H1 (cell line): ENCODE results near the gene BCL2L12. TPM values are rescaled to one million over a fixed set of nuclear protein-coding genes. Genes with fewer than 3 reads are reported as not detected.

Experiments used
- CTCF ChIA-PET: fragments of 300-600 bp; sonication (Branson Sonifier 250); formaldehyde crosslinking; loops from one replicate; lab custom pipeline; 2021; ENCODE audit not compliant: partially characterized antibody; lab: Charles Lee
- POLR2A ChIA-PET: fragments of 300-600 bp; sonication (Branson Sonifier 250); formaldehyde crosslinking; loops from one replicate; lab custom pipeline; 2021; ENCODE audit warnings: inconsistent platforms; ENCODE audit not compliant: partially characterized antibody; lab: Charles Lee
- DNase-seq, 2 experiments: peaks; one replicate each; pipeline versions ENCODE4 v3.0.0 to v3.0.0-alpha.2; 2010 to 2022; ENCODE audit warnings: low spot score in 2 of 2, low read depth in 1 of 2, mixed read lengths in 1 of 2
- FAIRE-seq: peaks from 2 replicates; lab custom pipeline; 2011; peaks lifted over from hg19 to GRCh38; lab: Jason Lieb, UNC
- H2AFZ ChIP-seq: 2 replicates; pipeline ENCODE4 v1.8.1; 2012; ENCODE audit warnings: low read length, inconsistent platforms
- H2AK5ac ChIP-seq: 2 replicates; pipeline ENCODE4 v1.6.1; 2013; ENCODE audit warnings: low read depth, low read length
- H2BK120ac ChIP-seq: replicated peaks from 2 replicates; pipeline ENCODE3; 2013; ENCODE audit warnings: low read depth, low read length, inconsistent platforms
- H2BK12ac ChIP-seq: 2 replicates; pipeline ENCODE4 v1.6.1; 2013; ENCODE audit warnings: low read depth, low read length
- H2BK15ac ChIP-seq: 2 replicates; pipeline ENCODE4 v1.6.1; 2013; ENCODE audit warnings: low read length
- H2BK20ac ChIP-seq: 2 replicates; pipeline ENCODE4 v1.6.1; 2013; ENCODE audit warnings: low read length
- H2BK5ac ChIP-seq: 2 replicates; pipeline ENCODE4 v1.6.1; 2013; ENCODE audit warnings: low read depth, low read length
- H3K14ac ChIP-seq: 2 replicates; pipeline ENCODE4 v1.6.1; 2013; ENCODE audit warnings: inconsistent platforms; ENCODE audit not compliant: insufficient read length
- H3K18ac ChIP-seq: 2 replicates; pipeline ENCODE4 v1.6.1; 2013; ENCODE audit warnings: low read length; ENCODE audit errors: extremely low read depth
- H3K23ac ChIP-seq: 2 replicates; pipeline ENCODE4 v1.6.1; 2013; ENCODE audit warnings: inconsistent platforms; ENCODE audit not compliant: insufficient read length
- H3K23me2 ChIP-seq: 2 replicates; pipeline ENCODE4 v1.6.1; 2013; ENCODE audit warnings: low read depth, low read length
- H3K27ac ChIP-seq: 2 replicates; pipeline ENCODE4 v1.6.1; 2011; ENCODE audit warnings: low read depth, low read length, inconsistent platforms
- H3K27me3 ChIP-seq, 4 experiments: replicated peaks in 1 of 4; 1 replicate in 1 of 4; 2 replicates in 3 of 4; pipeline versions ENCODE4 v1.6.1 to v1.8.1; 2011 to 2013; ENCODE audit warnings: low read length in 3 of 4, mild to moderate bottlenecking in 3 of 4, inconsistent platforms in 2 of 4, mixed read lengths in 2 of 4, moderate library complexity in 1 of 4; ENCODE audit not compliant: control insufficient read depth in 3 of 4, insufficient read depth in 3 of 4; ENCODE audit errors: extremely low read depth in 1 of 4
- H3K36me3 ChIP-seq, 4 experiments: 2 replicates each; pipeline versions ENCODE4 v1.6.1 to v1.8.1; 2011 to 2013; ENCODE audit warnings: mild to moderate bottlenecking in 4 of 4, low read length in 3 of 4, moderate library complexity in 2 of 4, control low read depth in 1 of 4, inconsistent platforms in 1 of 4; ENCODE audit not compliant: insufficient read depth in 4 of 4, control insufficient read depth in 2 of 4
- H3K4ac ChIP-seq: replicated peaks from 2 replicates; pipeline ENCODE3; 2013; ENCODE audit warnings: low read length, low read depth, mixed read lengths, inconsistent platforms; ENCODE audit not compliant: insufficient read length
- H3K4me1 ChIP-seq, 4 experiments: replicated peaks in 1 of 4; 1 replicate in 1 of 4; 2 replicates in 3 of 4; pipeline versions ENCODE4 v1.6.1 to v1.8.1; 2011 to 2013; ENCODE audit warnings: low read length in 3 of 4, inconsistent platforms in 2 of 4, mixed read lengths in 1 of 4; ENCODE audit not compliant: insufficient read depth in 4 of 4, control insufficient read depth in 3 of 4
- H3K4me2 ChIP-seq, 2 experiments: 2 replicates each; pipeline versions ENCODE4 v1.6.1 to v1.8.1; 2011 to 2013; ENCODE audit warnings: low read depth in 2 of 2, low read length in 2 of 2, control low read depth in 1 of 2, inconsistent platforms in 1 of 2, mild to moderate bottlenecking in 1 of 2; ENCODE audit not compliant: insufficient read depth in 1 of 2
- H3K4me3 ChIP-seq, 4 experiments: fragments of 200-600, 300-600 bp in 1 of 4; sonication (generic), shearing (Covaris generic), sonication (Bioruptor Twin) in 1 of 4; 2 replicates each; pipeline versions ENCODE4 v1.5.1 to v1.8.1; 2011 to 2016; ENCODE audit warnings: low read length in 4 of 4, low read depth in 3 of 4, control low read depth in 2 of 4, inconsistent platforms in 2 of 4, mild to moderate bottlenecking in 2 of 4, mixed read lengths in 1 of 4, moderate library complexity in 1 of 4; ENCODE audit not compliant: insufficient read depth in 2 of 4; ENCODE audit errors: extremely low read depth in 1 of 4
- H3K56ac ChIP-seq: replicated peaks from 2 replicates; pipeline ENCODE3; 2013; ENCODE audit warnings: low read depth, mild to moderate bottlenecking, mixed read lengths, low read length, inconsistent platforms; ENCODE audit not compliant: insufficient read length
- H3K79me1 ChIP-seq: 2 replicates; pipeline ENCODE4 v1.6.1; 2013; ENCODE audit warnings: low read depth, low read length, control low read depth
- H3K79me2 ChIP-seq, 2 experiments: 2 replicates each; pipeline versions ENCODE4 v1.6.1 to v1.8.1; 2012 to 2013; ENCODE audit warnings: low read length in 2 of 2, mild to moderate bottlenecking in 2 of 2, inconsistent platforms in 1 of 2; ENCODE audit not compliant: insufficient read depth in 2 of 2, control insufficient read depth in 1 of 2
- H3K9ac ChIP-seq, 4 experiments: replicated peaks in 1 of 4; 1 replicate in 1 of 4; 2 replicates in 3 of 4; pipeline versions ENCODE4 v1.6.1 to v1.8.1; 2011 to 2013; ENCODE audit warnings: low read depth in 3 of 4, low read length in 3 of 4, control low read depth in 2 of 4, mild to moderate bottlenecking in 2 of 4, moderate library complexity in 2 of 4, inconsistent platforms in 1 of 4; ENCODE audit errors: extremely low read depth in 1 of 4
- H3K9me3 ChIP-seq, 2 experiments: 2 replicates each; pipeline versions ENCODE4 v1.6.1 to v1.8.1; 2012 to 2013; ENCODE audit warnings: mild to moderate bottlenecking in 2 of 2, moderate library complexity in 2 of 2, control low read depth in 1 of 2, inconsistent platforms in 1 of 2, low read depth in 1 of 2, low read length in 1 of 2, mixed read lengths in 1 of 2; ENCODE audit not compliant: insufficient read depth in 2 of 2
- H4K20me1 ChIP-seq, 2 experiments: replicated peaks in 1 of 2; 2 replicates each; pipeline versions ENCODE3 to v1.8.1; 2011 to 2013; ENCODE audit warnings: inconsistent platforms in 2 of 2, low read length in 2 of 2, mild to moderate bottlenecking in 1 of 2; ENCODE audit not compliant: insufficient read depth in 2 of 2, control insufficient read depth in 1 of 2
- H4K5ac ChIP-seq: 2 replicates; pipeline ENCODE4 v1.6.1; 2013; ENCODE audit warnings: low read length, low read depth, mixed read lengths, inconsistent platforms; ENCODE audit not compliant: insufficient read length
- H4K8ac ChIP-seq: 2 replicates; pipeline ENCODE4 v1.8.0; 2013; ENCODE audit warnings: mild to moderate bottlenecking, moderate library complexity, low read length, inconsistent platforms; ENCODE audit not compliant: insufficient read depth; ENCODE audit errors: extremely low read depth
- H4K91ac ChIP-seq: replicated peaks from 2 replicates; pipeline ENCODE3; 2013; ENCODE audit warnings: low read length, mixed read lengths, inconsistent platforms; ENCODE audit not compliant: insufficient read length
- GABPA ChIP-seq: IDR thresholded peaks from 2 replicates; pipeline ENCODE4 v1.6.1; 2011; ENCODE audit warnings: mild to moderate bottlenecking, low read length, moderate library complexity, borderline replicate concordance; ENCODE audit not compliant: insufficient read depth
- POLR2AphosphoS5 ChIP-seq: IDR thresholded peaks from 2 replicates; pipeline ENCODE4 v1.6.1; 2011; ENCODE audit warnings: low read depth, low read length
- POU5F1 ChIP-seq: IDR thresholded peaks from 2 replicates; pipeline ENCODE4 v1.6.1; 2011; ENCODE audit warnings: low read depth, mild to moderate bottlenecking, low read length, moderate library complexity
- RXRA ChIP-seq: IDR thresholded peaks from 2 replicates; pipeline ENCODE4 v1.6.1; 2011; ENCODE audit warnings: low read depth, mild to moderate bottlenecking, low read length, moderate library complexity; ENCODE audit not compliant: insufficient read depth
- WGBS, 2 experiments: shearing (Covaris generic) in 1 of 2; methylation state at CpG; one replicate each; pipeline versions ENCODE4 v1.1.6 to v1.1.7; 2013 to 2015; ENCODE audit warnings: low lambda C conversion rate in 2 of 2, mixed read lengths in 2 of 2, inconsistent platforms in 1 of 2, low coverage in 1 of 2, missing lambda C conversion rate in 1 of 2; ENCODE audit not compliant: insufficient replicate concordance in 2 of 2, insufficient coverage in 1 of 2, insufficient read length in 1 of 2; ENCODE audit errors: extremely low coverage in 1 of 2, missing lambda C conversion rate in 1 of 2; 5-methylcytosine and 5-hydroxymethylcytosine counted together
- polyA plus RNA-seq, 7 experiments: library from polyadenylated mRNA; depleted of rRNA in 3 of 7; stranded (reverse) in 5 of 7; unstranded in 2 of 7; fragments of >200 nt in 5 of 7; fragments of 200-250 nt in 2 of 7; gene quantifications; 1 replicate in 5 of 7; 2 replicates in 1 of 7; 4 replicates in 1 of 7; pipeline versions ENCODE4 v1.2.1 to v1.2.3, GENCODE V29; 2011 to 2013; ENCODE audit warnings: missing spikeins in 2 of 7, mixed read lengths in 2 of 7
- total RNA-seq: library from RNA; stranded (reverse); fragmentation: NEBNext Ultra II Directional; extraction: Animal tissue kit (Norgen Biotek cat#: 25700); gene quantifications from 2 replicates; pipeline ENCODE4 v1.2.1, GENCODE V29; 2021

The BCL2L12 gene
- total and polyA plus RNA-seq, 2 of the 8 experiments (the other 6 are each of a cell fraction or from before 2014, with no cell fraction given), result 126 to 209 TPM

GRCh38 chr19:49624967-49625910, 40.5 kb upstream of the BCL2L12 start:
- DNase-seq (no peak), FAIRE-seq (no peak)
- Histone ChIP-seq H2AFZ (no peak overlapping the region), H3K79me2 (no peaks in the 10 kb centered on the region), H3K4me3 (no peak overlapping the region), H3K27me3 (no peaks in the 10 kb centered on the region), H4K20me1 (peaks cover 3 to 12% of the 10 kb centered on the region in 2 experiments), H3K23ac (no peak overlapping the region), H3K23me2 (no peaks in the 10 kb centered on the region), H2BK120ac (no peak overlapping the region), H4K8ac (peak overlapping the region; percentile 57; the same call in 1 of the 2 replicates), H3K18ac (no peak overlapping the region), H4K91ac (no peak overlapping the region), H3K4me2 (no peak overlapping the region), H3K14ac (no peak overlapping the region), H3K4ac (no peak overlapping the region), H2BK20ac (no peak overlapping the region), H2BK5ac (no peak overlapping the region), H3K27ac (no peak overlapping the region), H3K36me3 (peaks cover 5 to 38% (median 16%) of the 10 kb centered on the region in 4 experiments; a peak in 7 of 8 replicates), H3K9me3 (no peaks in the 10 kb centered on the region), H2BK15ac (no peak overlapping the region), H3K56ac (no peak overlapping the region), H4K5ac (no peak overlapping the region), H3K4me1 (no peaks in the 10 kb centered on the region), H3K79me1 (no peaks in the 10 kb centered on the region; the same call in 1 of the 2 replicates), H2BK12ac (no peak overlapping the region), H2AK5ac (no peak overlapping the region), H3K9ac (no peak overlapping the region)
- 95% methylated on average over 17 of the region's 27 CpGs; no CpG with 5 or more reads in 1 of the 2 experiments for WGBS, 2 experiments
- ChIA-PET CTCF (interaction anchor here (0.6 to 1.5 kb wide), 3 partner anchors 36 to 55 kb away, joined by 3 read pairs; no protein-coding TSS in a partner anchor), POLR2A (interaction anchor here (0.7 to 50.7 kb wide), 7 partner anchors 10 to 51 kb away, joined by 3 to 840 read pairs (median 4); partner anchors contain the start of genes PRMT1, PRR12 and RRAS)
- no peak for TF ChIP-seq GABPA
- no peak for TF ChIP-seq POLR2AphosphoS5
- no peak for TF ChIP-seq RXRA
- no peak for TF ChIP-seq POU5F1
